GM18858 (cell line): Measurements from ENCODE around the gene CALML3.
"Not testable (repeated sequence)": the region's sequence is repeated elsewhere in the genome, so short reads cannot be mapped to it uniquely, and the experiment has no call there.

ENCODE experiments used
- ATAC-seq: cut with Tn5 transposase; IDR thresholded peaks from one replicate; pipeline ENCODE4 v1.9.1; 2021; ENCODE audit not compliant: unreplicated experiment

Gene CALML3

DNA sequence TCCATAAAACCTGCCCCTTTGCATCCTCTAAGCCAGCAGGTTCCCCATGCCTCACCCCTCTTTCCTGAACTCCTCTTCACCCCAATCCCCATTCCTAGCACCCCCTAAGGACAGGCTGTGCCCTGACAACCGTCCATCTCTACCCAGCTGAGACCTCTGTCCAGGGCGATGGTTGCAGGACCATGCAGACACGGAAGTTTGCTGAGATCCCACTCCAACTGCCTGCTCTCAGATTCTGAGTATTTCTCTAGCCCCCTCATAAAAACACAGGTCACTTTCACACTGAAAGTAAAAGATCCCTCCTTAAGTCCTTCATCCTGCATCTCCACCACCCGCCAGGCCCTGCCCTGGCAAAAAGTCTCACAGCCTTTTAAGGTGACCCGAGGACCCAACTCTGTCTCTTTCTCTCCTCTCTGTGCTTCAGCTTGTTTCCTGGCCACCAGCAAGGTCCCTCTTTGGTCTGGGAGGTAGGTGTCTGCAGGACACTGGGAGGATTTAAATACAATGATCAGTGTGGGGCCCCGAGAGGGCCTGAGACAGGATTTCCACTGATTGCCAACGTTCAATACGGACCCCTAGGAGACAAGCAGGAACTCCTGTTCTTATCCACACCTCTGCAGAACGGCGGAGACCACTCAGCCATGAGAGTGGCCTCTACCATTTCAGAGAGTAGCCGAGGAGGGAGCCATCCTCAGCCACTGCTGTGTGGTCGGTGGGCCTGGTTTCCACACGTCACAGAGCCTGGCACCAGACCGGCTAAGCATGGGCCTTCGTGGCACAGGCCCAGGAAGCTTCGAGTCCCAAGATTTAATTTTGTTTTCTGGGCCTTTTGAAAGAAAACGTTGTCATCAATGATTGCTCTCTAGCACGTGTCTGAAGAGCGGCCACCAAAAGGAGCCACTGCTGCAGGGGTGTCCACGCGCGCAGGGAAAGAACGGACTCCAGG is 27.9 kb downstream of the CALML3 start:
- ATAC-seq = no peak

DNA sequence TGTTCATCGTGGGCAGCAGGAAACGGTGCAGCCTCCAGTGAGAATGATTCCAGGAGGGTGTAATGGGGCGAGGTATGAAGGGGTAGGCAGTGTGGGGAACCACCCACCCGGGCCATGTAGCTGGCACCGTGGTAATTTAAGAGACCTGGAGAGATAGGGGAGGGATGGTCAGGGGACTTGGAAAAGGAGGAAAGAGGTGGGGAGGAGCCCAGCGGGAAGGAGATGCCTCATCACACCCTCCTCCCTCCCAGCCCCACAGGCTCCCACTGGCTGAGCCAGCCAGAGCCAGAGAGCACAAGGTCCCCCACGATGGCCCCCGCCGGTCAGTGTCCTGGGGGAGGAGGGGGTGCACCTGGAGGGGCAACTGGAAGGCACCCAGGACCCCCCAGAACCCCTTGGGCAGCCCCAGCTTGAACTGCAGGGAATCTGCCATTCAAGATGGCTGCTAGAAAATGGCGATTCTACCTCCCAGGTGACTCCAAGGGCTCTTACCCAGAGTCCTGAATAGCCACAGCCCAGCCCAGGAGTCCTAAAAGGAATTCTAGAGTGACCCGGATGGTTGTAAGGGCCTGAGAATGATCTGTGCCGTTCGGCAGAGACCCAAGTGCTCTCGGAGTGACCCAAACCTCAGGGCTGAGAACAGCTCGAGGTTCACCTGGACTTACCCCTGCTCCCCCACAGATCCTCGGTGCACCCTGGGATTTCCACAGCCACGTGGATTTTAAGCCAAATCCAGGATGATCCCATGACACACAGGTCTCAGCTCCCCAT is 28.8 kb downstream of the CALML3 start:
- no peak for ATAC-seq

GRCh38 chr10:5555021-5555510 is 30.3 kb downstream of the CALML3 start:
- ATAC-seq = no peak

DNA sequence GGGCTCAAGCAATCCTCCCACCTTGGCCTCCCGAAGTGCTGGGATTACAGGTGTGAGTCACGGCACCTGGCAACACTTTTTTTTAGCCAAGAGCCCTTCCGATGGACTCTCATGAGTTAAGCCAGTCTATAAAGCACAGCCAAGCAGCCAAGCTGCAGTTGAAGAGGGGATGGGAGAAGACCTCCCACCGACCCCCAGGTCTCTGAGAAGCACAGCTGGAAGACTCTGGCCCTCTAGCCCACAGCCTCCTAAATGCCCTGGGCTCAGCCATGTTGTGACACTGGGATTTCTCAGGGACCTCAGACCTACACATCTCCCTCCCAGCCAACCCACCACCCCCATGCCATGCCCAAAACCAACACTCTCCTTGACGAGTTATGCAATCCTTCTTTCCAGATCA is 31.1 kb downstream of the CALML3 start:
- no peak for ATAC-seq

DNA sequence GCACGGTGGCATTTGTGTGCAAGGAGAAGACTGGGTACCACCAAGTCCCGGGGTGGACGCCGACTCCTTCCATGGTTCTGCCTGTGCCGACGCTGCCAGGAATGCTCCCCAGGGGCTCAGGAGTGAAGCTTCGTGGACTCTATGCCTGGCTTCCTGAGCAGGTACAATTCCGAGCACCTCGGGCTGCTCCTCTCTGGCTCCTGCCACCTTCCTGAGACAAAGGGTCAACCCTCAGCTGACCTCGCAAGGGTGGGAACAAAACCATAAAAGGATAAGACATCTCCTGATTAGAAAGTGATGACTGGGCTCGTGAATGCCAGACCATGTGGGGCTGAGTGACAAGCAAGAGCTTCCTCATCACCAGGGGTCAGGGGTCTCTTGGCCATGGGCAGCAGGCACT is 31.8 kb downstream of the CALML3 start:
- no peak for ATAC-seq

DNA sequence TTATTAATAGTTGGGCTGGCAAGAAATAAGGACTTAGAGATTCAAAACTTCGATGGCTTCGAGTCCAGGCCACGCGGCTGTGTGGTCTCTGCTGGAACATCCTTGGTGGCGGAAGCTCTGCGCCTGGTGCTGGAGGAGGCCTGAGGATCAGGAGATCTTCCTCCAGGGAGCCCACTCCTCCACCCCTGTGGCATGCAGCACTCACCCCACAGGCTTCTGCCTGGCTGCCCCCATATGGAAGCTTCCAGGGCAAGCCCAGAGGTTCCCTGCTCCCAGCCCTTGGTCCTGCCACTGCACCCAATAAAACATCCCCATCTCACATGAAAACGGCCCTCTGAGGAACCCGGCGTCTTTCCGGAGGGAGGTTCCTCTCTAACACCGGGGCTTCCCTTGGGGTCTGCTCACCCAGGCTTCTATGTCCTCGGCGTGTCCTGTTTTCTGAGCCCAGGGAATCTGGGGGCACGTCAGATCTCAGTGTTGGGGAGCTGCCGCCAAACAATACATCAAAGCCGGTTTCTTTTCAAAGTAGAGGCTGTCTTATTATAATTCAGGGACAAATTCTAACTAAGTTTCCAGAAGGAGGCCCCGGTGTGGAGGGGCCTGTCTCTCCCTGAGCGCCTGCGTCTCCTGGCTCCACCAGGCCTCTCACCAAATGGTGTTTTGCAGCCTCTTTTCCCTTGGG is 32.4 kb downstream of the CALML3 start:
- no peak for ATAC-seq

DNA sequence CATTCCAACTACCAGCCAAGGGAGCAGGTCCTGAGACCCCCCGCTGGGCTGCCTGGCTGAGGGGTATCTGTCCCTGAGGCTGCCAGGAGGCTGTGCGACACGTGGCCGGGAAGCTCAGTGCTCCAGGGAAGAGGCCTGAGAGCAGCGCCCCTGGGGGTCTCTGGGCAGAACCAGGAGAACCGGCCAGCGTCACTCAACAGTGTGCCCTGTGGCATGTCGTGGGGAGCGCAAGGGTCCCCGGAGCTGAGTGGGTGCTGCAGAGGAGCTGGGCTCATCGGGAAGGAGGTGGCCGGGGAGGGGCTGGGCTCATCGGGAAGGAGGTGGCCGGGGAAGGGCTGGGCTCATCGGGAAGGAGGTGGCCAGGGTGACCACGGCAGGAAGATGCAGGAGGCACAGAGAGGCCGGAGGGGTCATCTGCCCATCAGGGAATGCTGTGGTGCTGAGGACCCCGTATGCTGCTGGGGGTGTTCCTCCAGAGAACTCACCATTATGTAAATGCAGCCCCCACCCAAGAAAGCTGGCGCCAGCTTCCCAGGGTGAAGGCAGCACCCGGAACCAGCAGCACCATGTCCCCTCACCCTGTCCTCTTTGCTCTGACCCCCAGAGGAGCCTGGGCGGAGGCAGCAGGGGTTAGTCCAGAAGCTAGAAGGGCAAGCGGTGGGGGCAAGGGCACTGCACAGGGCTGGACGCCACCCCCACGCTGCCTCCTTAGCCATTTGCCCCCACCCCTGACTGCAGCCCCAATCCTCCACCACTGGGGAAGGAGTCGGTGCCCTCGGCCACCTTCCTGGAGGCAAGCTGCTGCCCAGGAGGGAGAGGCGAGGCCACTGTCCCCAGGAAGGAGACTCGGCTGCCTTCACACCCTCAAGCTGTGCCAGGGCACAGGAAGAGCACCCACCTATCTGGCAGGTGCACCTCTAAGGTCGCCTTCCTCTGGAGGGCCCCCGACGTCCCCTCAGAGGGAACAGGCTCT is 33.3 kb downstream of the CALML3 start:
- no peak for ATAC-seq

GRCh38 chr10:5559022-5559421 is 34.3 kb downstream of the CALML3 start:
- not testable (repeated sequence) for ATAC-seq

DNA sequence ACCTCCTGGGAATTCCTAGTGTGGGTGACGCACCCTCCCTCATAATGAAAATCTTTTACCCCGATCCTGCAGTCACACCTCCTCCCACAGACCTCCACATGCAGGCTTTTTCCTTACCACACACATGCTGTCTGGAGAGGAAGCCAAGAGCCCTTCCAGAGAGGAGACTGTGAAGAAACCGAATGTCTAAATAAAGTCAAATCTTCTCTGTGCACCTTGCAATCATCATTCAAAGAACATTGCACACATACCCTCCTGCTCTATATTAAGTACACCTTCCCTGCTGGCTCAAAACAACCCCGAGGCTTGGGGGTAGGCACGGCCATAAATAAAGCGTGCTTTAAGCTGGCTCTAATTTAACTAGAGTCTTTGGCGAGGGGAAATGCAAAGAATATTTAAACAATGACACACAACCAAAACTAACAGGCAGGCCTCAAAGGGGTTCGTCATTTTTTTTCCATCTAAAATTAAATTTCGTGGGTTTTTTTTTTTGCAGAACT is 34.9 kb downstream of the CALML3 start:
- ATAC-seq = no peak

GRCh38 chr10:5560142-5560816 is 35.5 kb downstream of the CALML3 start:
- no peak for ATAC-seq

GRCh38 chr10:5560817-5561703 is 36.3 kb downstream of the CALML3 start:
- ATAC-seq = no peak

GRCh38 chr10:5561704-5562645 is 37.2 kb downstream of the CALML3 start:
- ATAC-seq = no peak

- no peak for ATAC-seq
Measured at GRCh38 chr10:5563321-5563961, 38.7 kb downstream of the CALML3 start.

GRCh38 chr10:5563991-5564536 is 39.3 kb downstream of the CALML3 start:
- no peak for ATAC-seq

DNA sequence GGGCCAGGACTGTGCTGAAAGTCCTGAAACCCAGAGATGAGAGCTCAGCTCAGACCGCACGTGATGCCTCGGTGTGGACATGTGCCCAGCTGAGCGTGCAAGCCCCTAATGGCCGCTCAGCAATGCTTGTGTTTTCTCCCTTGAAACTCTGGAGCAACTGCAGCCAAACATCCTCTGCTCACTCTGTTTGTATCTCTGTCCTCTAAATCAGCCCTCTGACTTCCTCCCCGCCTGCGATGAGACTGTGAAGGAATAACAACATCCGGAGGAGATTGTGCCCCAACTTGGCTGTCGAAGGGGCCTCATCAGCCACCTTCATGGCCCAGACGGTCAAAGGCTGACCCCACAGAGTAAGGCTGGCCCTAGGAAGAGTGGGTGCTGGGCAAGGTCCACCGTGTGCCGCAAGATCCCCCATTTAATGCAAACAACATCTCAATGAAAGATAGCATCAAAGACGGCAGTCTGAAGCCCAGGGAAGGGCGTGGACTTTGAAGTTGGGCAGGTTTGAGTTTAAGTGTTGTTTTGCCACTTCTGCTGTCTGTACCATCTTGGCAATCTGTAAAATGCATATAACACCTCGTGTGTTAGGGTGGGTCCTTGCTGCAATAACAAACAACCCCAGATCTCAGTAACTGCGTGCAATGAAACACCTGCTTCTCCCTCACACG is 39.9 kb downstream of the CALML3 start:
- no peak for ATAC-seq

GRCh38 chr10:5565205-5565545 is 40.4 kb downstream of the CALML3 start:
- no peak for ATAC-seq
